Measurements from ENCODE around the gene HMX3. TPM values are rescaled to one million over a fixed set of nuclear protein-coding genes. Genes with fewer than 3 reads are reported as not detected.

The HMX3 gene
- total and polyA plus RNA-seq, 2 of the 8 experiments (the other 6 are each of a cell fraction or from before 2014, with no cell fraction given), result 0.05 TPM; not detected in 1

DNA sequence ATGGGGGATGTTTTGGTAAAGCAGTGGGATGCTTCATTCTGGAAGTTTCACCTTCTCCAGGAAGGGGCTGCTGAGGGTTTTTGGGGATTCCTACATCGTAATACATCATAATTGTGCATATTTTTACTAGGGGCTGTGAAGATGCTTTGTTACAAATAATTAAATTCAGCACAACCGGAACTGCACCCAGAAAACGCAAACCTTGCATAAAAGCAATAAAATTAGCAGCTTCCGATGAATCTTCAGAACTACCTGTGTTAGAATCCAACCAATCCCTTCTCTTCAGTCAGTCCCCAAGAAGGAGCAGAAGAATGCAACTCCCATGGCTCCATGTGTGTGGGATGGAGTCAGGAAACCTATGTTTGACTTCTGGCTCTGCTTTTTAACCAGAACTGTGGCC, 48.4 kb upstream of the HMX3 start:
- 83% methylated on average over 4 of the region's 4 CpGs; no CpG with 5 or more reads in 1 of the 2 experiments for WGBS, 2 experiments (ENCODE audit: extremely low coverage in 1 of 2, insufficient coverage in 1 of 2, insufficient read length in 1 of 2, insufficient replicate concordance in 2 of 2, low coverage in 1 of 2, low lambda C conversion rate in 2 of 2, missing lambda C conversion rate in 1 of 2)
- H3K36me3 ChIP-seq (ENCODE audit: control insufficient read depth in 2 of 4, insufficient read depth in 4 of 4, low read length in 3 of 4), result no peaks in the 10 kb centered on the region
- peaks cover 0 to 3% (median 1%) of the 10 kb centered on the region in 4 experiments; a peak in 1 of 7 replicates for H3K4me1 ChIP-seq (replicated peaks in 1 of 4; ENCODE audit: control insufficient read depth in 3 of 4, insufficient read depth in 4 of 4, low read length in 3 of 4)
- no peaks in the 10 kb centered on the region for H4K20me1 ChIP-seq (replicated peaks in 1 of 2; ENCODE audit: control insufficient read depth in 1 of 2, insufficient read depth in 2 of 2, low read length in 2 of 2)
- H2AFZ ChIP-seq (ENCODE audit: low read length), result no peak overlapping the region
- H3K9ac ChIP-seq (replicated peaks in 1 of 4; ENCODE audit: extremely low read depth in 1 of 4, low read depth in 3 of 4, low read length in 3 of 4), result no peak overlapping the region
- H2AK5ac ChIP-seq (ENCODE audit: low read depth, low read length), result no peak overlapping the region
- H3K9me3 ChIP-seq (ENCODE audit: insufficient read depth in 2 of 2, low read depth in 1 of 2, low read length in 1 of 2), result no peaks in the 10 kb centered on the region
- POLR2A ChIA-PET (ENCODE audit: partially characterized antibody), result no interaction called here
- H3K4me3 ChIP-seq (ENCODE audit: extremely low read depth in 1 of 4, insufficient read depth in 2 of 4, low read depth in 3 of 4, low read length in 4 of 4), result no peak overlapping the region
- no peak overlapping the region for H2BK120ac ChIP-seq (replicated peaks; ENCODE audit: low read depth, low read length)
- no peak overlapping the region for H3K18ac ChIP-seq (ENCODE audit: extremely low read depth, low read length)
- no peaks in the 10 kb centered on the region for H3K79me2 ChIP-seq (ENCODE audit: control insufficient read depth in 1 of 2, insufficient read depth in 2 of 2, low read length in 2 of 2)
- H4K5ac ChIP-seq (ENCODE audit: insufficient read length, low read depth, low read length), result no peak overlapping the region
- H3K56ac ChIP-seq (replicated peaks; ENCODE audit: insufficient read length, low read depth, low read length), result no peak overlapping the region
- H3K14ac ChIP-seq (ENCODE audit: insufficient read length), result no peak overlapping the region
- H2BK15ac ChIP-seq (ENCODE audit: low read length), result no peak overlapping the region
- H3K27me3 ChIP-seq (replicated peaks in 1 of 4; ENCODE audit: control insufficient read depth in 3 of 4, extremely low read depth in 1 of 4, insufficient read depth in 3 of 4, low read length in 3 of 4), result no peaks in the 10 kb centered on the region
- peaks cover 3% of the 10 kb centered on the region; the same call in 1 of the 2 replicates for H3K23me2 ChIP-seq (ENCODE audit: low read depth, low read length)
- DNase-seq (ENCODE audit: low read depth in 1 of 2, low spot score in 2 of 2) (no peak), FAIRE-seq (no peak)
- H3K27ac ChIP-seq (ENCODE audit: low read depth, low read length), result no peak overlapping the region
- no peak overlapping the region for H4K91ac ChIP-seq (replicated peaks; ENCODE audit: insufficient read length, low read length)
- CTCF ChIA-PET (ENCODE audit: partially characterized antibody), result interaction anchor here (1.0 kb wide), 2 partner anchors 10 to 372 kb away, joined by 3 read pairs; no protein-coding TSS in a partner anchor
- H2BK20ac ChIP-seq (ENCODE audit: low read length), result no peak overlapping the region
- no peak overlapping the region for H3K23ac ChIP-seq (ENCODE audit: insufficient read length)
- no peaks in the 10 kb centered on the region for H3K79me1 ChIP-seq (ENCODE audit: low read depth, low read length)
- no peak overlapping the region for H4K8ac ChIP-seq (ENCODE audit: extremely low read depth, insufficient read depth, low read length)
- H3K4me2 ChIP-seq (ENCODE audit: insufficient read depth in 1 of 2, low read depth in 2 of 2, low read length in 2 of 2), result no peak overlapping the region
- no peak overlapping the region for H3K4ac ChIP-seq (replicated peaks; ENCODE audit: insufficient read length, low read depth, low read length)
- no peak overlapping the region for H2BK12ac ChIP-seq (ENCODE audit: low read depth, low read length)
- no peak overlapping the region for H2BK5ac ChIP-seq (ENCODE audit: low read depth, low read length)
- TF ChIP-seq SIRT6 (IDR thresholded peaks at IDR 0.05; ENCODE audit: low read length) (no peak), BCL11A (IDR thresholded peaks at IDR 0.05; ENCODE audit: low read depth in 2 of 2, low read length in 2 of 2) (no peak)
